IPS-15b (cell line): ENCODE results near the gene TRMT10B.

Experiments used
- H3K27me3 ChIP-seq: one replicate; pipeline ENCODE4 v1.6.1; 2013; ENCODE audit warnings: low read length; ENCODE audit not compliant: control insufficient read depth, insufficient read depth
- H3K36me3 ChIP-seq: one replicate; pipeline ENCODE4 v1.6.1; 2013; ENCODE audit warnings: low read length; ENCODE audit not compliant: control insufficient read depth, insufficient read depth
- H3K4me1 ChIP-seq: one replicate; pipeline ENCODE4 v1.6.1; 2013; ENCODE audit warnings: mild to moderate bottlenecking, low read length; ENCODE audit not compliant: control insufficient read depth, insufficient read depth
- H3K4me3 ChIP-seq: one replicate; pipeline ENCODE4 v1.5.1; 2013; ENCODE audit warnings: low read depth, low read length
- H3K9ac ChIP-seq: one replicate; pipeline ENCODE4 v1.6.1; 2013; ENCODE audit warnings: low read depth, mild to moderate bottlenecking, low read length
- H3K9me3 ChIP-seq: one replicate; pipeline ENCODE4 v1.6.1; 2013; ENCODE audit warnings: mild to moderate bottlenecking, low read length; ENCODE audit not compliant: control insufficient read depth, insufficient read depth

Gene TRMT10B, protein sequence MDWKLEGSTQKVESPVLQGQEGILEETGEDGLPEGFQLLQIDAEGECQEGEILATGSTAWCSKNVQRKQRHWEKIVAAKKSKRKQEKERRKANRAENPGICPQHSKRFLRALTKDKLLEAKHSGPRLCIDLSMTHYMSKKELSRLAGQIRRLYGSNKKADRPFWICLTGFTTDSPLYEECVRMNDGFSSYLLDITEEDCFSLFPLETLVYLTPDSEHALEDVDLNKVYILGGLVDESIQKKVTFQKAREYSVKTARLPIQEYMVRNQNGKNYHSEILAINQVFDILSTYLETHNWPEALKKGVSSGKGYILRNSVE

DNA sequence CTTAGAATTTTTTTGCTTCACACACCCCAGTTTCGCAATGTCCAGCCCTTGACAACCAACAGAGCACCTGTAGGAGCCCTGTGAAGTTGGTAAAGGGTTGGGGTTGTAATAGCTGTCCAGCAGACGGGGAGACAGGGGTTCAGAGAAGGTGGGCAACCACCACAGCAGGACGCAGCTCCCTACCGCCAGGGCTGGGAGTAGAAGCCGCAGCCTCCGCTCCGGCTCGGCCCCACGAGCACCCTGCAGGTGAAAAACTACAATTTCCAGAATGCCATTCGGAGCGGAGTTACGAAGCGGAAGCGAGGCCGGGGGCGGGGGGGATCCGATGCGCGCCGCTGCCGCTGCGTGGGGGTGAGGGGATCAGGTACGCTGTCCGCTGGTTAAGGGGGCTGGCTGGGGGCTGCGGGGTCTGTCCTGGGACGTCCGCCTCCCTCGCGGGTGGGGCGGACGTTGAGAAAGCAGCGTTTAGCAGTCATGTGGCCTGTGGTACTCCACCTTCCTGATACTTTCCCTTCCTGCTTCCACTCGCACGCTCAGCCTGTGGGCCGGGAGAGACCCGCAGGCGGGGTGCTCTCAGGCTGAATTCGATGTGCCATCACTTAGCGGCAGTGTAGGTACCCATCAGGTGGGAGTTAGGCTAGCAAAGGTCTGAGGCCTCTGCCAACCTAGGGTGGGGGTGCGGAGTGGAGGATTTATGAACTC lies at the start of gene TRMT10B:
Gene TRMT10B (plus strand): TSS at position 317 of the 702 bp plus-strand sequence. CDS start 8,127 bp downstream, outside the sequence.
- Histone ChIP-seq H3K4me3 (peak within 1 kb of the TSS; percentile 95), H3K9ac (peak within 1 kb of the TSS; percentile 81), H3K27me3 (no peaks in the 10 kb centered on the region), H3K36me3 (no peaks in the 10 kb centered on the region), H3K4me1 (peaks cover 3% of the 10 kb centered on the region), H3K9me3 (peaks cover 3% of the 10 kb centered on the region)

DNA sequence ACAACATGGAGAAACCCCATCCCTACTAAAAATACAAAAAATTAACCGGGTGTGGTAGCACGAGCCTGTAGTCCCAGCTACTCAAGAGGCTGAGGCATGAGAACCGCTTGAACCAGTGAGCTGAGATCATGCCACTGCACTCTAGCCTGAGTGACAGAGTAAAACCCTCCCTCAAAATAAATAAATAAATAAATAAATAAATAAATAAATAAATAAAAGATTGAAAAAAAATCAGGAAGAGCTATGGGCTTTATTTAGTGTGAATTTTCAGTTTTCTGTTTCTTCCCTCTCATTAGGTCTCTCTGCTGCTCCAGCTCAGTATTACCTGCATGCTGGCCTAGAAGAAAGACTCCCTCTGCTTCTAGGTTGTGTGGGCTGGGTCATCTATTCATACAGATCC lies 47.8 kb upstream of the TRMT10B start:
- Histone ChIP-seq H3K4me1 (no peaks in the 10 kb centered on the region), H3K9me3 (no peaks in the 10 kb centered on the region), H3K4me3 (no peak overlapping the region), H3K27me3 (peaks cover 2% of the 10 kb centered on the region), H3K9ac (no peak overlapping the region), H3K36me3 (no peaks in the 10 kb centered on the region)

DNA sequence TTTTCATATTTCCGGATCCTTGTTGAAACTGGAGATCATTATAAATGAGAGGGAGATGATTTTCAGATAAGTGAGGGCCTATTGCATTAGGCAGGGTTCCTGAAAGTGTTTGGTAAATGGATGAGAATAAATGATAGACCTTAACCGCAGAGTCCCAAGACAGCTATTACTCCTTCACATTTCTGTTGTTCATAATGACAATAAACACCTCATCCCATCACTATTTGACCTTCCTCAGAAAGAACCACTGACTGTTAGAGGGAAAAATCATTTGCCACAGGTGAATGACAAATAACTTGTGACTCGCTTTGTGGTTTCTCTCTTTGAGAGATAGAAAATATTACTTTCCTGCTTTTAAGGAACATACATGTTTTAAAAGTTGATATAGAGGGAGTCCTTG lies 47.3 kb upstream of the TRMT10B start:
- Histone ChIP-seq H3K9me3 (no peaks in the 10 kb centered on the region), H3K4me3 (no peak overlapping the region), H3K4me1 (no peaks in the 10 kb centered on the region), H3K27me3 (peaks cover 2% of the 10 kb centered on the region), H3K36me3 (no peaks in the 10 kb centered on the region), H3K9ac (no peak overlapping the region)

DNA sequence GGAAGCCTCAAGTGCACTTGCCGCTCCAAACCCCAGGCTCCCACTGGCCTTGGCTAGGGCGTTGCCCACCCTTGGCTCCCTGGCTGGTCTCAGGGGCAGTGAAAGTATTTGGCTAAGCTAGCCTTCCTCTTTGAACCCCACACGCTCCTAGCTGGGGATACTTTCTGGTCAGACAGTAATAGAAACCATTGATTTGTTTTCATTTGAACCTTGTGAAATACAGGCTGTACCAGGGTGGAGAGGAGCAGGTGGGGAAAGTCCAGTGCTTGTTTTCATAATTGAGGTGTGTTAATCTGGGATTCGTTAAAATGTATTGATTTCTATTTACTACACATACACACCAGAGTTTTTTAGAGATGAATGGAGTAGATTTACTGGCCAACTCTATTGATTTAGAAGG lies 45.9 kb upstream of the TRMT10B start:
- Histone ChIP-seq H3K4me1 (no peaks in the 10 kb centered on the region), H3K9me3 (no peaks in the 10 kb centered on the region), H3K9ac (no peak overlapping the region), H3K4me3 (no peak overlapping the region), H3K27me3 (peaks cover 2% of the 10 kb centered on the region), H3K36me3 (no peaks in the 10 kb centered on the region)

DNA sequence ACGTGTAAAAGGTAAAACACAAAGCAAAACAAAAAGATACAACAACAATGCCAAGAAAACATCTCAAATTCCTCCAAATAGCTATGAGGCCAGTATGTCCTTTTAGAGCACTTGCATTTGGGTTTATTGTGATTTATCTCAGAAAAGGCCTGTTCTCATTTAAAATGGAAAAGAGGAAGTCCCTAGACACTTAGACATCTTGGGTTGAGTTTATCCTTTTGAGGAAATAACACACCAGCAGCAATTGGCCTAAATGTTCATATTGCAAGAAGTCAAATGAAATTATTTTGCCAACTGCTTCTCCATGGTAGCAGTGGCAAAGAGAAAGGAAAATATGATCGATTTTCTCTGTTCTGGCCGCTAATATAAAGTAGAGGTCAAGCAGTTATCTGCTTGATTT lies 43.6 kb upstream of the TRMT10B start:
- H3K36me3 ChIP-seq = no peaks in the 10 kb centered on the region
- H3K9ac ChIP-seq = no peak overlapping the region
- H3K4me1 ChIP-seq = no peaks in the 10 kb centered on the region
- H3K4me3 ChIP-seq = no peak overlapping the region
- peaks cover 2% of the 10 kb centered on the region for H3K27me3 ChIP-seq
- no peaks in the 10 kb centered on the region for H3K9me3 ChIP-seq

DNA sequence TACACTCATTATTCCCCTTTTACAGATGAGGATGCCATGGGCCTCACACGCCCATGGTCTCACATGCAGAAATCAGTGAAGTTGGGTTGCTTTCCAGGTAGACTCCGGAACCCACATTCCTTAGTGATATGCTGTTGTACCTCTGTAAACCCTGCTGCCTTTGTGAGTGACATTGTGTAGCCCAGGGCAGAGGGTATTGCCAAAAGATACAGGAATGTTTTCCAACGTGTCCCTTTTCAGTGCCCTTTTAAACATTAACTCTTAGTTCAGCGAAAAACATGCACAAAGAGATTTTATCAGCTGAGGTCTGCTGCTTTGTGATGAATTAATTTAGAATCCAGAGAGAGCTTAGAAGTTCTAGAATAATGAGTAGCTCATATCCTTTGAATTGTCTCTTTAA lies 38.3 kb upstream of the TRMT10B start:
- H3K36me3 ChIP-seq = no peaks in the 10 kb centered on the region
- no peaks in the 10 kb centered on the region for H3K9me3 ChIP-seq
- no peak overlapping the region for H3K9ac ChIP-seq
- H3K4me3 ChIP-seq = no peak overlapping the region
- H3K27me3 ChIP-seq = no peaks in the 10 kb centered on the region
- no peaks in the 10 kb centered on the region for H3K4me1 ChIP-seq

DNA sequence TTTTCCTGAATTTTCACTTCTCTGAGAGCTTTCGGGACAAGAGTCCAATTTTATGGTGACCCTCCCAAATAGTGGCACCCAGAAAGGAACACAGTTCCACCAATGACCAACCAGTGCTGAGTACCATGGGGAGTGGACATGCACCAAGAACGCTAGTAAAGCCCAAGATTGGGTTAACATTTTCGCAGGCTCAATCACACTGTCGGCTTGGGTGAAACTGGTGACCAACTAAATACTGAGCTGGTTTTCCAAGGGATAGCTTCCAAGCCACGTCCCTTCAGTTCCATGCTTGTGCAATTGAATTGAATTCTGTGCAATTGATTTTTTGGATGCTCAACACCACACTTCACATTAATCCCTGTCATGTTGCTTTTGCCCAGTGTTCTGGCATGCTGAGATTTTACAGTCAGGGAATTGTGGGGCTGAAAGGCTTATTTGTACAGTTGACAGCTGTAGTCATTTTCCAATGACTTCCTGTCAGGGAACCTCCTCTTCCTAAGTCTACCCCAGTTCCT lies 37.6 kb upstream of the TRMT10B start:
- no peaks in the 10 kb centered on the region for H3K27me3 ChIP-seq
- H3K4me3 ChIP-seq = no peak overlapping the region
- H3K4me1 ChIP-seq = no peaks in the 10 kb centered on the region
- H3K36me3 ChIP-seq = no peaks in the 10 kb centered on the region
- no peak overlapping the region for H3K9ac ChIP-seq
- H3K9me3 ChIP-seq = no peaks in the 10 kb centered on the region

DNA sequence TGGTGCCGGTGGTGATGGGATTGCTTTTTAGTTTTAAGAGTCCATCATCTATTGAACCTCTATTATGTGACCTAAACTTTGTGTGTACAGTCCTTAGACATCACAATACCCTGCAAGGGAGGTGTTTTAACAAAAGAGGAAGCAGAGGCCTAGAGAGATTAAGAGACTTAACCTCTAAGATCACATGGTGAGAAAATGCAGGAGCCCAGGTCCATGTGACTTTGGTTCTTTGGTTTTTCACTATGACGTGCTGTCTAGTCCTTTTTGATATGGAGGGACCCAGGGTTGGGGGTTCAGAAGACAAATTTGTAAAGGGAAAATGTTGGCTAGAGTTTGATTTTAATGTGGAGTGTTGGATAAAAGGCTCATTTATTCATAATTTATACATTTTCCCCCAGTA lies 34.1 kb upstream of the TRMT10B start:
- H3K27me3 ChIP-seq = no peaks in the 10 kb centered on the region
- no peak overlapping the region for H3K9ac ChIP-seq
- no peak overlapping the region for H3K4me3 ChIP-seq
- H3K9me3 ChIP-seq = no peaks in the 10 kb centered on the region
- no peaks in the 10 kb centered on the region for H3K36me3 ChIP-seq
- no peaks in the 10 kb centered on the region for H3K4me1 ChIP-seq

DNA sequence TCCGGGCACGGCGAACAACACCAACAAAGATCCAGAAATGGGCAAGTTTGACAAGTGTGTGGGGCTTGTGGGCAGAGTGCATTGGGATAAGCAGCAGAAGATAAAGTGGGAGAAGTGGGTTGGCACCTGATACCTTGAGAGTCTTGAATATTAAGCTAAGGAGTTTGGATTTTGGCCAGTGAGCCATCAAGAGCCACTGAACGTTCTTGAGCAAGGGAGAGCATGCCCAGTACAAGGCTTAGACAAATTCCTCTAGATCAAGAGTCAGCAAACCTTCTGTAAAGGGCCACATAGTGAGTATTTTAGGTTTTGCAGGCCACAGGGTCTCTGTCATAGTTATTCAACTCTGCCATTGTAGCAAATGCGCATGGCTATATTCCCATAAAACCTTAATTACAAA lies 26.6 kb upstream of the TRMT10B start:
- no peaks in the 10 kb centered on the region for H3K36me3 ChIP-seq
- no peak overlapping the region for H3K4me3 ChIP-seq
- H3K9me3 ChIP-seq = no peaks in the 10 kb centered on the region

DNA sequence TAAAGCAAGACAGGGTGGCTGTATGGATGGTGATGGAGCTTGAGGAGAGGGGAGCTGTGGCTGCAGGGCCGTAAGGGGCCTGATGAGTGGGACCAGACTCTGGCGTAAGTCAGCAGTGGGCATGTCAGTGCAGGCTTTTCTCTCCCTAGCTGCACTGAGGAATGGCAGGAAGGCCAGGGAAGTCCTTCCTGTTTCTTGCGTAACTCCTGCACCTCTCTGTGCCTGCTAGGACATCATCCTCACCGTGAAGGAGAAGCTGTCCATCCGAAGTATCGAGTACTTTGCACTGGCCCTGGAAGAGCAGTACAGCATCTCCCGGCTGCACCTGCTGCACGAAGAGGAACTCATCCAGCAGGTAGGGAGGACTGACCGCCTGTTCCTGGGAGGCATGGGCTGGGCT lies 24.1 kb upstream of the TRMT10B start:
- Histone ChIP-seq H3K9ac (no peak overlapping the region), H3K36me3 (no peaks in the 10 kb centered on the region), H3K4me1 (peaks cover 4% of the 10 kb centered on the region), H3K4me3 (no peak overlapping the region), H3K9me3 (no peaks in the 10 kb centered on the region), H3K27me3 (no peaks in the 10 kb centered on the region)

More for the DNA sequence above, 26.6 kb upstream of the TRMT10B start:
- Histone ChIP-seq H3K27me3 (no peaks in the 10 kb centered on the region), H3K9ac (no peak overlapping the region), H3K4me1 (peaks cover 4% of the 10 kb centered on the region)

DNA sequence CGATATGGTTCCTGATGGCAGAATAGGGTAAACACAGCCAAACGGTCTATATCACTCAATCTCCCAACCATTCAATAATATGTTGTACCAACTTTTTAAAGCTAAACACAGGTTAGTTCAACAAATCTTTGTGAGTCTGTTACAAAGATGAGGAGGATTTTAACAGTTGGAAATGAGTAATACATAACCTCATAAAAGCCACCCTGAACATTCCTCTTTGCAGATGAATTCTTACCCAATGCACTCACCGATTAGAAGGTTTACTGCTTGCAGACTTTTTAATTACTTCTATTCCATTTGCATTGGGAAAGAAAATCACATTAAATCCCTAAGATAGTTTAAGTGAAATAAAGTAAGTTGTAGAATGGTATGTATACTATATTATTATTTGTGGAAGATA lies 23.3 kb upstream of the TRMT10B start:
- Histone ChIP-seq H3K9me3 (no peaks in the 10 kb centered on the region), H3K9ac (no peak overlapping the region), H3K36me3 (no peaks in the 10 kb centered on the region), H3K4me3 (no peak overlapping the region), H3K4me1 (peaks cover 4% of the 10 kb centered on the region), H3K27me3 (no peaks in the 10 kb centered on the region)

DNA sequence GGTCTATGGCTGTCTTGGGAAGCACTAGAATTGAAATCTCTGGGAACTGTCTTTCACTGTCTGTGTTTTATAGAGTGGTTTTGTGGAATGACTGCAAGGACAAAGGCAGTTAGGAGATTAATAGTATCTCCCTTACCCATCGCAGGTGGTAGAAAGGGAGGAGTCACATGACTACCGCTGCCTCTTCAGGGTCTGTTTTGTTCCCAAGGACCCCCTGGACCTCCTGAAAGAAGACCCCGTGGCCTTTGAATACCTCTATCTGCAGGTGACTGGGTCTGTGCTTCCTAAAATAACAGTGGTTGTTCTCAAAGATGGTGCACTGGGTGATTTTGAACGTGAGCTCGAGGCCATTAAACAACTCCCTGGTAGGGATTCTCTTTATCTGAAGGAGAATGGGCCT lies 22.8 kb upstream of the TRMT10B start:
- H3K4me3 ChIP-seq = no peak overlapping the region
- H3K9ac ChIP-seq = no peak overlapping the region
- H3K27me3 ChIP-seq = no peaks in the 10 kb centered on the region
- no peaks in the 10 kb centered on the region for H3K9me3 ChIP-seq
- H3K4me1 ChIP-seq = peaks cover 4% of the 10 kb centered on the region
- H3K36me3 ChIP-seq = no peaks in the 10 kb centered on the region
